OCI-M2 (cell line): Measurements from ENCODE around the gene VGF.
"Not testable (repeated sequence)": the region's sequence is repeated elsewhere in the genome, so short reads cannot be mapped to it uniquely, and the experiment has no call there.

Experiments used
- DNase-seq: peaks from one replicate; lab custom pipeline; 2025; ENCODE audit not compliant: unreplicated experiment; lab: John Stamatoyannopoulos, UW

Gene VGF

GRCh38 chr7:101140339-101140699 lies 25.1 kb downstream of the VGF start:
- no peak for DNase-seq

GRCh38 chr7:101138213-101138870 lies 27.0 kb downstream of the VGF start:
- peak; percentile 60 for DNase-seq

- no peak for DNase-seq
Observed at GRCh38 chr7:101137651-101138212, 27.6 kb downstream of the VGF start.

GRCh38 chr7:101134399-101134980 lies 30.9 kb downstream of the VGF start:
- DNase-seq = no peak

GRCh38 chr7:101133621-101134398 lies 31.6 kb downstream of the VGF start:
- DNase-seq = no peak

GRCh38 chr7:101132626-101133600 lies 32.5 kb downstream of the VGF start:
- DNase-seq = not testable (repeated sequence)

- DNase-seq = no peak
Observed at GRCh38 chr7:101129603-101130117, 35.7 kb downstream of the VGF start.

- DNase-seq = no peak
Observed at GRCh38 chr7:101128040-101128834, 37.1 kb downstream of the VGF start.

- no peak for DNase-seq
Observed at GRCh38 chr7:101127460-101128039, 37.8 kb downstream of the VGF start.

GRCh38 chr7:101126651-101127459 lies 38.5 kb downstream of the VGF start, which contains the start of gene SERPINE1:
TSS of gene SERPINE1 (plus strand) at chr7:101127104. CDS start at chr7:101128394, 1,290 bp downstream.
- no peak for DNase-seq

- no peak for DNase-seq
Observed at GRCh38 chr7:101125989-101126650, 39.2 kb downstream of the VGF start.

GRCh38 chr7:101124376-101125056 lies 40.9 kb downstream of the VGF start:
- no peak for DNase-seq

GRCh38 chr7:101123703-101124068 lies 41.7 kb downstream of the VGF start:
- no peak for DNase-seq

- DNase-seq = no peak
Observed at GRCh38 chr7:101122933-101123702, 42.3 kb downstream of the VGF start.

- DNase-seq = no peak
Observed at GRCh38 chr7:101121991-101122932, 43.1 kb downstream of the VGF start.

GRCh38 chr7:101121631-101121990 lies 43.8 kb downstream of the VGF start:
- not testable (repeated sequence) for DNase-seq
